Ishikawa (cell line): ENCODE data around the gene DAZAP1.

Source experiments
- CEBPB ChIP-seq: IDR thresholded peaks from 2 replicates; pipeline ENCODE4 v1.6.1; 2012
- CREB1 ChIP-seq: IDR thresholded peaks from 2 replicates; pipeline ENCODE4 v1.6.1; 2012; ENCODE audit warnings: low read depth
- EGR1 ChIP-seq: IDR thresholded peaks from 2 replicates; pipeline ENCODE4 v1.6.1; 2012
- FOXM1 ChIP-seq: IDR thresholded peaks from 2 replicates; pipeline ENCODE4 v1.6.1; 2012; ENCODE audit warnings: low read depth, borderline replicate concordance
- MAX ChIP-seq: IDR thresholded peaks from 2 replicates; pipeline ENCODE4 v1.6.1; 2012
- NFIC ChIP-seq: IDR thresholded peaks from 2 replicates; pipeline ENCODE4 v1.6.1; 2012
- RAD21 ChIP-seq: IDR thresholded peaks from 2 replicates; pipeline ENCODE4 v1.6.1; 2012; ENCODE audit warnings: low read depth
- REST ChIP-seq: IDR thresholded peaks from 2 replicates; pipeline ENCODE4 v1.6.1; 2012; ENCODE audit warnings: low read depth, mild to moderate bottlenecking
- TAF1 ChIP-seq: IDR thresholded peaks from 2 replicates; pipeline ENCODE4 v1.6.1; 2012; ENCODE audit warnings: low read depth, mild to moderate bottlenecking
- TCF12 ChIP-seq: IDR thresholded peaks from 2 replicates; pipeline ENCODE4 v1.6.1; 2012; ENCODE audit warnings: low read depth
- TEAD4 ChIP-seq: IDR thresholded peaks from 2 replicates; pipeline ENCODE4 v1.6.1; 2012
- USF1 ChIP-seq: IDR thresholded peaks from 2 replicates; pipeline ENCODE4 v1.6.1; 2012
- YY1 ChIP-seq: IDR thresholded peaks from 2 replicates; pipeline ENCODE4 v1.6.1; 2012; ENCODE audit warnings: low read depth
- ZBTB7A ChIP-seq: IDR thresholded peaks from 2 replicates; pipeline ENCODE4 v1.6.1; 2012; ENCODE audit warnings: low read depth

DAZAP1 gene

GRCh38 chr19:1471515-1472160 is 64.3 kb downstream of the DAZAP1 start:
- no peak for TF ChIP-seq TCF12
- peak; percentile 15; the same call in 1 of the 2 replicates for TF ChIP-seq RAD21
- no peak for TF ChIP-seq TAF1
- peak; percentile 54 for TF ChIP-seq USF1
- no peak for TF ChIP-seq CEBPB
- TF ChIP-seq MAX = peak; percentile 43; the same call in 1 of the 2 replicates
- no peak for TF ChIP-seq TEAD4
- no peak for TF ChIP-seq EGR1
- no peak for TF ChIP-seq NFIC
- no peak for TF ChIP-seq YY1

- TF ChIP-seq TAF1 (no peak), YY1 (0 out of 2 replicates have a peak, but pooled peaks have one; percentile 14)
Measured at GRCh38 chr19:1472231-1473084, 65.1 kb downstream of the DAZAP1 start.

- TF ChIP-seq EGR1 (no peak), RAD21 (no peak), CREB1 (no peak), REST (no peak), USF1 (no peak), CEBPB (no peak)
Measured at GRCh38 chr19:1473085-1473851, 65.9 kb downstream of the DAZAP1 start.

GRCh38 chr19:1474011-1474764 is 66.8 kb downstream of the DAZAP1 start:
- TF ChIP-seq YY1 (no peak), MAX (no peak), RAD21 (no peak), NFIC (no peak), TCF12 (no peak), ZBTB7A (no peak), CREB1 (no peak)

GRCh38 chr19:1474765-1475351 is 67.5 kb downstream of the DAZAP1 start:
- TF ChIP-seq ZBTB7A = no peak
- no peak for TF ChIP-seq TAF1
- no peak for TF ChIP-seq CEBPB
- no peak for TF ChIP-seq EGR1
- TF ChIP-seq TCF12 = no peak
- no peak for TF ChIP-seq FOXM1

- TF ChIP-seq USF1 (no peak), MAX (no peak), TCF12 (no peak), TEAD4 (no peak)
Measured at GRCh38 chr19:1475751-1476437, 68.5 kb downstream of the DAZAP1 start.
